ENCODE data around the gene CHST15. TPM values are rescaled to one million over a fixed set of nuclear protein-coding genes. Genes with fewer than 3 reads are reported as not detected.

The CHST15 gene
- total RNA-seq, 1 donor from 2014 or later: 11.1 TPM

GRCh38 chr10:124060148-124060720 lies 33.2 kb downstream of the CHST15 start:
- TF ChIP-seq, protein P1, sequence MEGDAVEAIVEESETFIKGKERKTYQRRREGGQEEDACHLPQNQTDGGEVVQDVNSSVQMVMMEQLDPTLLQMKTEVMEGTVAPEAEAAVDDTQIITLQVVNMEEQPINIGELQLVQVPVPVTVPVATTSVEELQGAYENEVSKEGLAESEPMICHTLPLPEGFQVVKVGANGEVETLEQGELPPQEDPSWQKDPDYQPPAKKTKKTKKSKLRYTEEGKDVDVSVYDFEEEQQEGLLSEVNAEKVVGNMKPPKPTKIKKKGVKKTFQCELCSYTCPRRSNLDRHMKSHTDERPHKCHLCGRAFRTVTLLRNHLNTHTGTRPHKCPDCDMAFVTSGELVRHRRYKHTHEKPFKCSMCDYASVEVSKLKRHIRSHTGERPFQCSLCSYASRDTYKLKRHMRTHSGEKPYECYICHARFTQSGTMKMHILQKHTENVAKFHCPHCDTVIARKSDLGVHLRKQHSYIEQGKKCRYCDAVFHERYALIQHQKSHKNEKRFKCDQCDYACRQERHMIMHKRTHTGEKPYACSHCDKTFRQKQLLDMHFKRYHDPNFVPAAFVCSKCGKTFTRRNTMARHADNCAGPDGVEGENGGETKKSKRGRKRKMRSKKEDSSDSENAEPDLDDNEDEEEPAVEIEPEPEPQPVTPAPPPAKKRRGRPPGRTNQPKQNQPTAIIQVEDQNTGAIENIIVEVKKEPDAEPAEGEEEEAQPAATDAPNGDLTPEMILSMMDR (IDR thresholded peaks at IDR 0.05; ENCODE audit: insufficient read depth, low read length, severe bottlenecking): no peak
- no peak for DNase-seq (ENCODE audit: low read depth)
- Histone ChIP-seq H3K4me3 (ENCODE audit: low read depth, low read length) (no peak overlapping the region), H3K36me3 (ENCODE audit: control insufficient read depth, insufficient read depth, low read length) (no peaks in the 10 kb centered on the region), H3K27me3 (ENCODE audit: control insufficient read depth, insufficient read depth, low read length) (no peaks in the 10 kb centered on the region)
- no peak for FAIRE-seq

GRCh38 chr10:124059551-124059950 lies 33.8 kb downstream of the CHST15 start:
- H3K27me3 ChIP-seq (ENCODE audit: control insufficient read depth, insufficient read depth, low read length): no peaks in the 10 kb centered on the region
- DNase-seq (ENCODE audit: low read depth) (no peak), FAIRE-seq (no peak)
- H3K36me3 ChIP-seq (ENCODE audit: control insufficient read depth, insufficient read depth, low read length): no peaks in the 10 kb centered on the region
- TF ChIP-seq, protein P1 (IDR thresholded peaks at IDR 0.05; ENCODE audit: insufficient read depth, low read length, severe bottlenecking): no peak
- no peak overlapping the region for H3K4me3 ChIP-seq (ENCODE audit: low read depth, low read length)

- FAIRE-seq: no peak
- TF ChIP-seq, protein P1 (IDR thresholded peaks at IDR 0.05; ENCODE audit: insufficient read depth, low read length, severe bottlenecking): no peak
- no peak for DNase-seq (ENCODE audit: low read depth)
- Histone ChIP-seq H3K27me3 (ENCODE audit: control insufficient read depth, insufficient read depth, low read length) (no peaks in the 10 kb centered on the region), H3K4me3 (ENCODE audit: low read depth, low read length) (no peak overlapping the region), H3K36me3 (ENCODE audit: control insufficient read depth, insufficient read depth, low read length) (no peaks in the 10 kb centered on the region)
Measured at GRCh38 chr10:124058346-124059003, 34.9 kb downstream of the CHST15 start.

DNA sequence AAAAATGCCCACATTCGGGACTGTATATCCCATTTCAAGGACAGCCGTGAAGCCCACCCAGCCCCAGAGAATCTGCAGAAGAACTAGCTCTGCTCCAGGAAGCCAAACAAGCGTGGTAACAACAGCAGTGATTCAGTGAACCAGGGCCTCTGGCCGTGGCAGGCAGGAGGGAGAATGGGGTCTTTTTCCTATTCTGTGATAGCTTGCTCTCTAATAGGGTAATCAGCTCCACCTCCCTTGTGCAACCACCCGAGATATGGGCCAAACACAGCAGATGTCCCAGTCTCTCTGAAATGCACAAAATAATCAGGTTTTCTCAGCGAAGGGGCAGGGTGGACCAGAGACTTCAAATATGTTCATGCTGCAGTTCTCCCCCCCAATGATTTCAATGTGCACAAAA lies 35.8 kb downstream of the CHST15 start:
- TF ChIP-seq, protein P1 (IDR thresholded peaks at IDR 0.05; ENCODE audit: insufficient read depth, low read length, severe bottlenecking): no peak
- Histone ChIP-seq H3K36me3 (ENCODE audit: control insufficient read depth, insufficient read depth, low read length) (no peaks in the 10 kb centered on the region), H3K27me3 (ENCODE audit: control insufficient read depth, insufficient read depth, low read length) (no peaks in the 10 kb centered on the region), H3K4me3 (ENCODE audit: low read depth, low read length) (no peak overlapping the region)
- DNase-seq (ENCODE audit: low read depth): no peak
- no peak for FAIRE-seq

- no peaks in the 10 kb centered on the region for H3K27me3 ChIP-seq (ENCODE audit: control insufficient read depth, insufficient read depth, low read length)
- no peak overlapping the region for H3K4me3 ChIP-seq (ENCODE audit: low read depth, low read length)
- no peaks in the 10 kb centered on the region for H3K36me3 ChIP-seq (ENCODE audit: control insufficient read depth, insufficient read depth, low read length)
- TF ChIP-seq, protein P1 (IDR thresholded peaks at IDR 0.05; ENCODE audit: insufficient read depth, low read length, severe bottlenecking): no peak
- no peak for DNase-seq (ENCODE audit: low read depth)
- FAIRE-seq: peak; percentile 66
Measured at GRCh38 chr10:124056337-124056980, 36.9 kb downstream of the CHST15 start.
